HEK293 (cell line): ENCODE data around the gene HOXC11.

ENCODE experiments used
- EGR2 ChIP-seq: fragments of 450-650 bp; formaldehyde crosslinking; IDR thresholded peaks from 2 replicates; pipeline ENCODE4 v1.5.1; 2016; ENCODE audit warnings: low read depth, missing biosample characterization, missing genetic modification characterization
- KLF8 ChIP-seq: fragments of 450-650 bp; formaldehyde crosslinking; IDR thresholded peaks from 2 replicates; pipeline ENCODE4 v1.5.1; 2016; ENCODE audit warnings: missing biosample characterization, missing genetic modification characterization
- MEIS1 ChIP-seq: sonication (generic); formaldehyde crosslinking; IDR thresholded peaks from 2 replicates; pipeline ENCODE4 v1.8.1; 2022; ENCODE audit warnings: missing genetic modification reagents, mild to moderate bottlenecking, borderline replicate concordance
- PBX3 ChIP-seq: sonication (generic); formaldehyde crosslinking; IDR thresholded peaks from 2 replicates; pipeline ENCODE4 v1.8.1; 2022; ENCODE audit warnings: mild to moderate bottlenecking, moderate library complexity, missing genetic modification reagents
- ZFHX2 ChIP-seq: fragments of 450-650 bp; formaldehyde crosslinking; conservative IDR thresholded peaks from 2 replicates; pipeline ENCODE4 v1.5.1; 2016; ENCODE audit warnings: missing biosample characterization, missing genetic modification characterization
- ZIC2 ChIP-seq: fragments of 450-650 bp; formaldehyde crosslinking; IDR thresholded peaks from 2 replicates; pipeline ENCODE4 v1.5.1; 2016; ENCODE audit warnings: missing biosample characterization, missing genetic modification characterization
- ZNF114 ChIP-seq: fragments of 450-650 bp; formaldehyde crosslinking; IDR thresholded peaks from 2 replicates; pipeline ENCODE4 v1.5.0; 2017; ENCODE audit warnings: missing biosample characterization, missing genetic modification characterization
- ZNF132 ChIP-seq: fragments of 450-650 bp; formaldehyde crosslinking; IDR thresholded peaks from 2 replicates; pipeline ENCODE4 v1.5.1; 2017; ENCODE audit warnings: missing biosample characterization, missing genetic modification characterization, borderline replicate concordance
- ZNF157 ChIP-seq: fragments of 450-650 bp; formaldehyde crosslinking; IDR thresholded peaks from 2 replicates; pipeline ENCODE4 v1.5.1; 2016; ENCODE audit warnings: missing biosample characterization, missing genetic modification characterization
- ZNF175 ChIP-seq: fragments of 450-650 bp; formaldehyde crosslinking; IDR thresholded peaks from 2 replicates; pipeline ENCODE4 v1.5.1; 2016; ENCODE audit warnings: missing biosample characterization, missing genetic modification characterization
- ZNF211 ChIP-seq: fragments of 450-650 bp; formaldehyde crosslinking; IDR thresholded peaks from 2 replicates; pipeline ENCODE4 v1.5.1; 2016; ENCODE audit warnings: low read depth, missing biosample characterization, missing genetic modification characterization
- ZNF398 ChIP-seq: fragments of 450-650 bp; formaldehyde crosslinking; IDR thresholded peaks from 2 replicates; pipeline ENCODE4 v1.5.1; 2017; ENCODE audit warnings: missing biosample characterization, missing genetic modification characterization
- ZNF501 ChIP-seq: fragments of 450-650 bp; formaldehyde crosslinking; IDR thresholded peaks from 2 replicates; pipeline ENCODE4 v1.5.1; 2016; ENCODE audit warnings: missing biosample characterization, missing genetic modification characterization
- ZNF513 ChIP-seq: fragments of 450-650 bp; IDR thresholded peaks from 2 replicates; pipeline ENCODE4 v1.5.1; 2018; ENCODE audit warnings: missing biosample characterization, missing genetic modification characterization
- ZNF530 ChIP-seq: fragments of 450-650 bp; formaldehyde crosslinking; IDR thresholded peaks from 2 replicates; pipeline ENCODE4 v1.5.1; 2016; ENCODE audit warnings: low read depth, missing biosample characterization, missing genetic modification characterization
- ZNF571 ChIP-seq: fragments of 450-650 bp; formaldehyde crosslinking; IDR thresholded peaks from 2 replicates; pipeline ENCODE4 v1.5.0; 2017; ENCODE audit warnings: missing biosample characterization, missing genetic modification characterization
- ZNF585B ChIP-seq: fragments of 450-650 bp; formaldehyde crosslinking; IDR thresholded peaks from 2 replicates; pipeline ENCODE4 v1.5.1; 2016; ENCODE audit warnings: missing biosample characterization, missing genetic modification characterization
- ZNF660 ChIP-seq: fragments of 450-650 bp; IDR thresholded peaks from 2 replicates; pipeline ENCODE4 v1.5.1; 2018; ENCODE audit warnings: missing biosample characterization, mild to moderate bottlenecking, missing genetic modification characterization
- ZNF701 ChIP-seq: fragments of 450-650 bp; formaldehyde crosslinking; IDR thresholded peaks from 2 replicates; pipeline ENCODE4 v1.5.1; 2016; ENCODE audit warnings: missing biosample characterization, missing genetic modification characterization
- ZNF791 ChIP-seq: fragments of 450-650 bp; formaldehyde crosslinking; IDR thresholded peaks from 2 replicates; pipeline ENCODE4 v1.5.1; 2016; ENCODE audit warnings: missing biosample characterization, missing genetic modification characterization
- TF ChIP-seq, protein P1 (sequence below): fragments of 450-650 bp; formaldehyde crosslinking; IDR thresholded peaks from 2 replicates; pipeline ENCODE4 v1.5.1; 2016; ENCODE audit warnings: missing biosample characterization, missing genetic modification characterization
- TF ChIP-seq, protein P2 (sequence below): fragments of 450-650 bp; formaldehyde crosslinking; IDR thresholded peaks from 2 replicates; pipeline ENCODE4; 2016; ENCODE audit warnings: missing biosample characterization, missing genetic modification characterization
- TF ChIP-seq, protein P3 (sequence below): fragments of 450-650 bp; formaldehyde crosslinking; IDR thresholded peaks from 2 replicates; pipeline ENCODE4 v1.5.1; 2016; ENCODE audit warnings: missing biosample characterization, missing genetic modification characterization
- TF ChIP-seq, protein P4 (sequence below): fragments of 450-650 bp; formaldehyde crosslinking; IDR thresholded peaks from 2 replicates; pipeline ENCODE4 v1.5.1; 2017; ENCODE audit warnings: missing biosample characterization, missing genetic modification characterization
- TF ChIP-seq, protein P5 (sequence below): fragments of 450-650 bp; formaldehyde crosslinking; IDR thresholded peaks from 2 replicates; pipeline ENCODE4 v1.5.1; 2016; ENCODE audit warnings: missing biosample characterization, missing genetic modification characterization
- TF ChIP-seq, protein P6 (sequence below): fragments of 450-650 bp; formaldehyde crosslinking; IDR thresholded peaks from 2 replicates; pipeline ENCODE4 v1.5.1; 2016; ENCODE audit warnings: missing biosample characterization, missing genetic modification characterization, low read depth

Gene HOXC11

DNA sequence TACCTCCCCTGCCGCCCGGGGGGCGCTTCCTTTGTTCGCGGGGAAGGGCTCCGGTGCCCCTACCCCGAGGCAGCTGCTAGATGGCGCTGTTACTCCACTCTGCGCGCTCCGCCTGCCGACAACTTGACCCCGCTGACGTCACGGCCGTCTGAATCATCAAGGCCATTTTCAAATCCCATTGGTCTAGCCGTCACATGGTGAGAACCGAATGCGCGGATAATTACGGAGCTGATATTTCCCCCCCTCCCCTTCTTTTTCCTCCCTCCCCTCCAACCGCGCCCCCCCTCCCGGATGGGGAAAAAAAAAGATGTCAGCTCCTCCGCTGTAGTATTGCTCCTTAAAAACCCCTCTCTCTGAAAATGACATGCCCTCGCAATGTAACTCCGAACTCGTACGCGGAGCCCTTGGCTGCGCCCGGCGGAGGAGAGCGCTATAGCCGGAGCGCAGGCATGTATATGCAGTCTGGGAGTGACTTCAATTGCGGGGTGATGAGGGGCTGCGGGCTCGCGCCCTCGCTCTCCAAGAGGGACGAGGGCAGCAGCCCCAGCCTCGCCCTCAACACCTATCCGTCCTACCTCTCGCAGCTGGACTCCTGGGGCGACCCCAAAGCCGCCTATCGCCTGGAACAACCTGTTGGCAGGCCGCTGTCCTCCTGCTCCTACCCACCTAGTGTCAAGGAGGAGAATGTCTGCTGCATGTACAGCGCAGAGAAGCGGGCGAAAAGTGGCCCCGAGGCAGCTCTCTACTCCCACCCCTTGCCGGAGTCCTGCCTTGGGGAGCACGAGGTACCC lies 12.2 kb downstream of the HOXC11 start, which contains the start of gene HOXC10 (continued):
- TF ChIP-seq ZNF791 (tag by site-specific recombination) = no peak
- TF ChIP-seq ZNF132 = no peak
- no peak for TF ChIP-seq PBX3 (CRISPR knock-in tag)
- no peak for TF ChIP-seq ZNF701
- TF ChIP-seq, protein P1, sequence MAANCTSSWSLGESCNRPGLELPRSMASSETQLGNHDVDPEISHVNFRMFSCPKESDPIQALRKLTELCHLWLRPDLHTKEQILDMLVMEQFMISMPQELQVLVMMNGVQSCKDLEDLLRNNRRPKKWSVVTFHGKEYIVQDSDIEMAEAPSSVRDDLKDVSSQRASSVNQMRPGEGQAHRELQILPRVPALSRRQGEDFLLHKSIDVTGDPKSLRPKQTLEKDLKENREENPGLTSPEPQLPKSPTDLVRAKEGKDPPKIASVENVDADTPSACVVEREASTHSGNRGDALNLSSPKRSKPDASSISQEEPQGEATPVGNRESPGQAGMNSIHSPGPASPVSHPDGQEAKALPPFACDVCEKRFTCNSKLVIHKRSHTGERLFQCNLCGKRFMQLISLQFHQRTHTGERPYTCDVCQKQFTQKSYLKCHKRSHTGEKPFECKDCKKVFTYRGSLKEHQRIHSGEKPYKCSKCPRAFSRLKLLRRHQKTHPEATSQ (tag by site-specific recombination) = no peak
- peak; percentile 87 for TF ChIP-seq ZNF398 (tag by site-specific recombination)
- TF ChIP-seq ZNF114 (tag by site-specific recombination) = no peak
- no peak for TF ChIP-seq ZIC2 (tag by site-specific recombination)
- no peak for TF ChIP-seq ZNF513 (tag by site-specific recombination)
- TF ChIP-seq ZNF157 (tag by site-specific recombination) = no peak
- TF ChIP-seq ZFHX2 = no peak
- TF ChIP-seq, protein P2, sequence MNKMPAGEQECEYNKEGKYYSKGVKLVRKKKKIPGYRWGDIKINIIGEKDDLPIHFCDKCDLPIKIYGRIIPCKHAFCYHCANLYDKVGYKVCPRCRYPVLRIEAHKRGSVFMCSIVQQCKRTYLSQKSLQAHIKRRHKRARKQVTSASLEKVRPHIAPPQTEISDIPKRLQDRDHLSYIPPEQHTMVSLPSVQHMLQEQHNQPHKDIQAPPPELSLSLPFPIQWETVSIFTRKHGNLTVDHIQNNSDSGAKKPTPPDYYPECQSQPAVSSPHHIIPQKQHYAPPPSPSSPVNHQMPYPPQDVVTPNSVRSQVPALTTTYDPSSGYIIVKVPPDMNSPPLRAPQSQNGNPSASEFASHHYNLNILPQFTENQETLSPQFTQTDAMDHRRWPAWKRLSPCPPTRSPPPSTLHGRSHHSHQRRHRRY = no peak
- TF ChIP-seq, protein P3, sequence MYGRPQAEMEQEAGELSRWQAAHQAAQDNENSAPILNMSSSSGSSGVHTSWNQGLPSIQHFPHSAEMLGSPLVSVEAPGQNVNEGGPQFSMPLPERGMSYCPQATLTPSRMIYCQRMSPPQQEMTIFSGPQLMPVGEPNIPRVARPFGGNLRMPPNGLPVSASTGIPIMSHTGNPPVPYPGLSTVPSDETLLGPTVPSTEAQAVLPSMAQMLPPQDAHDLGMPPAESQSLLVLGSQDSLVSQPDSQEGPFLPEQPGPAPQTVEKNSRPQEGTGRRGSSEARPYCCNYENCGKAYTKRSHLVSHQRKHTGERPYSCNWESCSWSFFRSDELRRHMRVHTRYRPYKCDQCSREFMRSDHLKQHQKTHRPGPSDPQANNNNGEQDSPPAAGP (tag by site-specific recombination) = peak; percentile 64; the same call in 1 of the 2 replicates
- TF ChIP-seq KLF8 (tag by site-specific recombination) = peak; percentile 54; the same call in 1 of the 2 replicates
- no peak for TF ChIP-seq MEIS1
- TF ChIP-seq ZNF175 (tag by site-specific recombination) = no peak
- no peak for TF ChIP-seq ZNF585B (tag by site-specific recombination)
- no peak for TF ChIP-seq ZNF211 (tag by site-specific recombination)
- TF ChIP-seq ZNF501 (tag by site-specific recombination) = no peak
- TF ChIP-seq, protein P4, sequence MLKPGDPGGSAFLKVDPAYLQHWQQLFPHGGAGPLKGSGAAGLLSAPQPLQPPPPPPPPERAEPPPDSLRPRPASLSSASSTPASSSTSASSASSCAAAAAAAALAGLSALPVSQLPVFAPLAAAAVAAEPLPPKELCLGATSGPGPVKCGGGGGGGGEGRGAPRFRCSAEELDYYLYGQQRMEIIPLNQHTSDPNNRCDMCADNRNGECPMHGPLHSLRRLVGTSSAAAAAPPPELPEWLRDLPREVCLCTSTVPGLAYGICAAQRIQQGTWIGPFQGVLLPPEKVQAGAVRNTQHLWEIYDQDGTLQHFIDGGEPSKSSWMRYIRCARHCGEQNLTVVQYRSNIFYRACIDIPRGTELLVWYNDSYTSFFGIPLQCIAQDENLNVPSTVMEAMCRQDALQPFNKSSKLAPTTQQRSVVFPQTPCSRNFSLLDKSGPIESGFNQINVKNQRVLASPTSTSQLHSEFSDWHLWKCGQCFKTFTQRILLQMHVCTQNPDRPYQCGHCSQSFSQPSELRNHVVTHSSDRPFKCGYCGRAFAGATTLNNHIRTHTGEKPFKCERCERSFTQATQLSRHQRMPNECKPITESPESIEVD (tag by site-specific recombination) = no peak
- no peak for TF ChIP-seq ZNF530 (tag by site-specific recombination)
- TF ChIP-seq, protein P5, sequence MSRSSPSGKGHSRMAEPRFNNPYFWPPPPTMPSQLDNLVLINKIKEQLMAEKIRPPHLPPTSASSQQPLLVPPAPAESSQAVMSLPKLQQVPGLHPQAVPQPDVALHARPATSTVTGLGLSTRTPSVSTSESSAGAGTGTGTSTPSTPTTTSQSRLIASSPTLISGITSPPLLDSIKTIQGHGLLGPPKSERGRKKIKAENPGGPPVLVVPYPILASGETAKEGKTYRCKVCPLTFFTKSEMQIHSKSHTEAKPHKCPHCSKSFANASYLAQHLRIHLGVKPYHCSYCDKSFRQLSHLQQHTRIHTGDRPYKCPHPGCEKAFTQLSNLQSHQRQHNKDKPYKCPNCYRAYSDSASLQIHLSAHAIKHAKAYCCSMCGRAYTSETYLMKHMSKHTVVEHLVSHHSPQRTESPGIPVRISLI (tag by site-specific recombination) = peak; percentile 45; the same call in 1 of the 2 replicates
- no peak for TF ChIP-seq EGR2 (tag by site-specific recombination)
- peak; percentile 76; the same call in 1 of the 2 replicates for TF ChIP-seq ZNF660 (tag by site-specific recombination)
- TF ChIP-seq, protein P6, sequence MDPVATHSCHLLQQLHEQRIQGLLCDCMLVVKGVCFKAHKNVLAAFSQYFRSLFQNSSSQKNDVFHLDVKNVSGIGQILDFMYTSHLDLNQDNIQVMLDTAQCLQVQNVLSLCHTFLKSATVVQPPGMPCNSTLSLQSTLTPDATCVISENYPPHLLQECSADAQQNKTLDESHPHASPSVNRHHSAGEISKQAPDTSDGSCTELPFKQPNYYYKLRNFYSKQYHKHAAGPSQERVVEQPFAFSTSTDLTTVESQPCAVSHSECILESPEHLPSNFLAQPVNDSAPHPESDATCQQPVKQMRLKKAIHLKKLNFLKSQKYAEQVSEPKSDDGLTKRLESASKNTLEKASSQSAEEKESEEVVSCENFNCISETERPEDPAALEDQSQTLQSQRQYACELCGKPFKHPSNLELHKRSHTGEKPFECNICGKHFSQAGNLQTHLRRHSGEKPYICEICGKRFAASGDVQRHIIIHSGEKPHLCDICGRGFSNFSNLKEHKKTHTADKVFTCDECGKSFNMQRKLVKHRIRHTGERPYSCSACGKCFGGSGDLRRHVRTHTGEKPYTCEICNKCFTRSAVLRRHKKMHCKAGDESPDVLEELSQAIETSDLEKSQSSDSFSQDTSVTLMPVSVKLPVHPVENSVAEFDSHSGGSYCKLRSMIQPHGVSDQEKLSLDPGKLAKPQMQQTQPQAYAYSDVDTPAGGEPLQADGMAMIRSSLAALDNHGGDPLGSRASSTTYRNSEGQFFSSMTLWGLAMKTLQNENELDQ = no peak
- TF ChIP-seq ZNF571 (tag by site-specific recombination) = no peak
